Urothelium cell line (cell line): ENCODE results near the gene ST7.

Experiments
- DNase-seq: peaks from one replicate; pipeline ENCODE4 v3.0.0; 2011; ENCODE audit warnings: low spot score, mixed read lengths
- FAIRE-seq: peaks from 2 replicates; lab custom pipeline; 2011; peaks lifted over from hg19 to GRCh38; lab: Jason Lieb, UNC

Gene ST7

DNA sequence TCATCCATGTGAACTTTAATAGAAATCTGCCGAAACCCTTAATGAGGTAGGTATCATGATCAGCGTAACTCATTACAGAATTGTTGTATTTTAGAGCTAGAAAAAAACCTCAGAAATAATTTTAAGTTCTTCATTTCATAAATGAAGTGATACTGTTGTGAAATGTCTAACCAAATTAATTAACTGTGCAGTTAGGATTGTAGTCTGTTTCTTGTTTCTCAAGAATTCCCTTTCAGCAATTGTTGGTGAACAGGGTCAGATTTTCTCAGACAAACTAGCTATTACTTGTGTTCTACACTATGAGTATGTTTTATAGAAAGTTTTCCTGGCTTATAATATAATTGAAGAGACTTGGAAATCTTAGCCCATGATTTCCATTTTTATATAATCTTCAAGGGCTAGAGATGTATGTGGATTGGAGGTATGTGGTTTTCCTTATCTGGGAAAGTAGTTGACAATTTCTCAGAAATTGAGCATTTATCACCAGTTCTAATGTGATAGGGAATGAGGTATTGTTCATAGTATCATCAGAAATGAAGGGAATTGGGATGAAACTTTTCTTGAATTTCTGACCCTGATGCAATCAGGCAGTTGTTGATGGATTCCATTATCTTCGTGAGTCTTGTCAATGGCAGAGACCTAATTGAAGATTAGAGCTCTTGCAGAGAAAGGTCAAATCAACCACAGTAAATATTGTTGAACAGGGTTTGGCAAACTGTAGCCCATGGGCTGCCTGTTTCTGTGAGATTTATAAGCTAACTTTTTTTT, 55.0 kb downstream of the ST7 start:
- no peak for DNase-seq
- FAIRE-seq, result no peak

GRCh38 chr7:117008886-117009531, 55.7 kb downstream of the ST7 start:
- DNase-seq, result peak; percentile 13
- no peak for FAIRE-seq

GRCh38 chr7:117009705-117010361, 56.5 kb downstream of the ST7 start:
- no peak for FAIRE-seq
- no peak for DNase-seq

DNA sequence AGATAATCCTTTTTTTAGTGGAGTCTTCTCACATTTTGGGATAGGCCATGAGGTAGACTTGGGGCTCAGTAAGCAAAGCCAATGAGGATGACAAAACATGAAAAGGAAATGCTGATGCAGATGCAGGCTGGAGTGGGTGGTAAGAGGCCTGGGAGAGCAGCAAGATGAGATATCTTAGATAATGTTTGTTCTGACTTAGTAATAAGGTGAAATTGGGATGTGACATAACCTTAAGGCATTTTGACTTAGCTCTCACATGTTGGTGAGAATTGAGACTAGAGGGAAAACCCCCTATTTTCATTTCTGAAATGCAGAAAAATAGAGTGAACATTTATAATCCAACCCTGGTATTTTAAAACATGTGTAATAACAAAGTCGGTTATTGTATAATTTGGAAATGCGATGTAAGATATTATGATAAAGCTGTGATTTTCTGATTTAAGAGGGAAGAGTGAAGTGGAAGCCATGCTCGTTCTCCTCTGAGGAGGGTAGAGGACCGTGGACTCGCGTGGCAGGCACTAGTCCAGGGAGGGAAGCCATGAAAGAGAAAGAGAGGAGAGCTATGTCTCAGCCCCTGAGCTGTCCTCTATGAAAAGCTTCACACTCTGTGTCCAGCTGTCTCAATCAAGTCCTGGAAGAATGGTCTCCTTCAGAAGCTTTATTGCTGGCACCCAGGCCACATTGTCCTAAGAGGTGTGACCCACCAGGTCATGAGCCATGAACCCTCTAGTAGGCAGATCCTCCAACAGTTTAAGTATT, 57.3 kb downstream of the ST7 start:
- FAIRE-seq, result no peak

DNA sequence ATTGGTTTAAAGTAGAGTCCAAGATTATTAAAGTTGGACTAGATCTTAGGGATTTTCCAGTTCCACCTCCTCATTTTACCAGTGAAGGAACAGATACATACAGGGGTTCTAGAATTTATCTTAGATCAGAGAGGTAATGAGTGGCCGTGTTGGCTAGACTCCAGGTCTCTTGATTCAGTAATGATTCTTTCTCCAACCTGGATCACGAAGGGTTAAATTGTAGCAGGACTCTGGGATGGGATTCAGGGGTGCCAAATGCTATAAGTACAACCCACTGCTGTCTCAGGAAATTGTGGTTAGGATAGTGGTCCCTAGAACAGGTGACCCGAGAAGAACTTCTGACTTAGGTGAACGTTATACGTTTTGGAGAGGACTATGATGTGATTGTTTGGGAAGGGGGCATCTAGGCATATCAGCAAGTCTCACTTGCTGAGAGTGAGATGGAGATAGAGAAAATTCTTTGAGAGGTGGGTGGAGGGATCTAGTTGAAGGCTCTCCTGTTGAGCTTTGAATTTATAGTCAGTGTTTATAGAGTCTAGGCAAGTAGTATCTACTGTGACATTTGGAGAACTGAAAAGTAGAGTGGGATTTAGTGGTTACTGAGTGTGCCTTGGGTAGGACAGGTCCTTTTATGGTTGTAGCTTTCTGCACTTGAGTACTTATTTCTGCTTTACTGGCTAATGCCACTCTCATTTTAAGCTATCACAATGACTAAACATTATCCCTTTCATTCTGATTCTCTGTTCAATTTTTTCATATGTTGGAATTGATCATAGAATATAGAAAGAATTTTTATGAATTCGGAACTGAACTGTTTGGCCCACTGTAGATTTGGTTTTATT, 58.3 kb downstream of the ST7 start:
- FAIRE-seq (no peak), DNase-seq (no peak)

More for the DNA sequence above, 57.3 kb downstream of the ST7 start:
- no peak for DNase-seq

GRCh38 chr7:117012284-117012683, 59.0 kb downstream of the ST7 start:
- DNase-seq (no peak), FAIRE-seq (no peak)

DNA sequence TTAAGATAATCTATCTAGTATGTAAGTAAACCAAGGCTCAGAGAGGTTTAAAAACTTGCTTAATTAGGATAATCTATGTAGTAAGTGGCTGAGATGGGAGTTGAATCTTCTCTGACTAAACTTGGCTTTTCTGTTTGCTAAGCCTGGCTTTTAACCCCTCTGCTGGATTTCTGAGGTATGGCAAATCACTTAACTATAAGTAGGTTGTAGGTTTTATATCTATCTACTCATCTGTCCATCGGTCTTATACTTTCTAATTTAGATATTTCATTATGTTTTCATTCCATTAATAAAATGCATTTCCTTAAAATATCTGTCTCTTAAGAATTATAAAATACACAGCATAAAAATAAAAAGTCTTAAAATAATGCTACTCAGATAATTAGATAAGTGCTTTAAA, 59.4 kb downstream of the ST7 start:
- no peak for FAIRE-seq
- DNase-seq, result no peak

DNA sequence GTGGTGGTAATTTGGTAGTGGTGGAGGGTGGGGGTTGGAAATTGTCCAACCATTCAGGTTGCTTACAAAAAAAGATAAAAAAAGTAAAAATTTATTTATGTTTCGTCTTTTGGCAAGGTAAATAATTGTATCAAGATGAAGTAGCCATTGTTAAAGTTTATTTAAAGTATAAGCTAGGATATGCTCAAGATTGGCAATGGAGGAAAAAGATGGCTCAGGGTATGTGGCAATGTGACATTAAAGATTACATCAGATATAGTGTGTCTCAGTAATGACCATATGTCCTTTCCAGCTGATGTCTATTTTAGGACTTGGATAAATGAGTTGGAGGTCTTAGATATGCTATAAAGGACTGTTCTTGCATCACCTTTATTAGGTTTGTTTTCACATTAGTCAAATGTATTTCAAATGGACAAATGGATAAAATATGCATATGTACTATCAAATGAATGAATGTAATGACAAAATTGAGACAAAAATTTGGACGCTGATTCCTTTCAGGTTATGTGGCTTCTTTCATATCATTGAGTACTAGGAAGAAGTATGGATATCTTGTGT, 60.9 kb downstream of the ST7 start:
- DNase-seq (no peak), FAIRE-seq (no peak)

DNA sequence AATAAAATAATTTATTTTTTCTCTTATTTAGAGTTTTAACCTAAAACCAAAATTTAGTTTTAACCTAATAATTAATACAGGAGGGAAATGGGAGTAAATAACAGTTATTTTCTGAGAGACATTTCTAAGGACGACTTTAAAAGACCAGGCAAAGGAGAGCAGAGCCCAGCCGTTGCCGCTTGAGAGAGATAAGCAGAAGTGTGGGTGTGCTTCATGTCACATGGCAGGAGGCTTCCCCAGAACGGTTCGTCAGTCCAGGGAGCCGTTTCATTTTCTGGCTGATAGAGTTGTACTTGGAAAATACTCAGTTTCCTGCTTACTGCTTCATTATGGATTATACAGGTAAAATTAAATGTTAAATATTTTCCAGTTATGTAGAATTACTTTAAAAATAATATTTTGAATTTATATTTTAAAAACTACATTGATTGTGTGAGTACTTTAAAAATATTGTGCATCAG, 61.4 kb downstream of the ST7 start:
- FAIRE-seq (no peak), DNase-seq (no peak)

DNA sequence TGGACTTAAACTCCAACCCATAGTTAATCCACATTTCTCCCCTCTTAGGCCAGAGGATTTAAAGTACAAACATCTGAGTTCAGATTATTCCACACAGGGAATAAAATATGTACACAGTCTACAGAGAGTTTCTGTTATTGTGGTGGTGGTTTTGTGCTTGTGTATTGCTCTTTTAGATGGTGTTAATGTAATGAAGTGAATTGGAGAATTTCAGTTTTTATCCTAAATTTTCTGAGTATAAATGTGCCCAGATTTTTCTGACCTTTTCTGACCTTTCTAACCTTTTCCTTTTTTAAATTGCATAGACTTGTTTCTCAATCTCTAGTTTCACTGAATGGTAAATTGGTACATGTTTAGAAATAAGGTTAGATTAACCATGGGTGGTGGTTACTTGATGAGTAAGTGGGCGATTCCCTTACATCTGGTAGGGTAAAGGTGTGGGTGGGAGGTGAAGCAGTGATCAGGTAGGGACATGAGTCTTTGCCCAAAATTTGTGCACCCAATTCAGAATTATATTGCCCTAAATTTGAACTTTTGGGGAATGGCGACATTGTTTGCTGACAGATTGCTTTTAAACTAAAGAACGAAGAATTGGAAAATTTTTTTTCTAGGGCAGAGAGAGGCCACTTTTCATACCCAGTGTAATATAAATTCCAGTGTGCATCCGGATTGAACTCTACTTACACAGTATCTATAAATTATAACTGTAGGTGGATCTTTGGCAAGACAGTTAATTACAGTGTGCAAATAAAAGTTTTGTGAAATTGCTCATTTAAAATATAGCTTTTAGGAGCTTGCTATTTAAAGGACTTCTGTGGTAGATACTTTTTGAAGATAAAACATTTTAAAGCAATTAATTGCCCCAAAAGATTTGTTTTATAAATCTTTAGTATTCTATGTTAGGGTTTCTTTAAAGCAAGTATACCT, 62.2 kb downstream of the ST7 start:
- DNase-seq (no peak), FAIRE-seq (no peak)

GRCh38 chr7:117017017-117017451, 63.7 kb downstream of the ST7 start:
- DNase-seq (no peak), FAIRE-seq (no peak)

- DNase-seq, result no peak
- FAIRE-seq, result no peak
These were observed 64.5 kb downstream of the ST7 start for GRCh38 chr7:117017702-117018266.

DNA sequence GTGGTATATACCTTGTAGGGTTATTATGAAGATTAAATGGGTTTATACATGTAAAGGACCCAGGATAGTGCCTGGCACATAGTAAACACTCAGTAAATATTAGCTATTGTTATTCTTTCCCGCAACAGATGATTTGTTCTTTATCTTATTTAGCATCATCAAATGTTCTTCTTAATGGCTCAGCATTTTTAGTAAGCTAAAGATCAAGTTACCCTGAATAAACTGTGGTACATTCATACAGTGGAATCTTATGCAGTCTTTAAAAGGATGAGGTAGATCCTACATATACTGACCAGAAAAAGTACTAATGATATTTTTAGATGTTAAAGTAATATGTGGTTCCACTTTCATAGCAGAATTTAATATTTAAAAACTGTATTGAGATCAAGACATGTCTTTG, 65.4 kb downstream of the ST7 start:
- DNase-seq (no peak), FAIRE-seq (no peak)

DNA sequence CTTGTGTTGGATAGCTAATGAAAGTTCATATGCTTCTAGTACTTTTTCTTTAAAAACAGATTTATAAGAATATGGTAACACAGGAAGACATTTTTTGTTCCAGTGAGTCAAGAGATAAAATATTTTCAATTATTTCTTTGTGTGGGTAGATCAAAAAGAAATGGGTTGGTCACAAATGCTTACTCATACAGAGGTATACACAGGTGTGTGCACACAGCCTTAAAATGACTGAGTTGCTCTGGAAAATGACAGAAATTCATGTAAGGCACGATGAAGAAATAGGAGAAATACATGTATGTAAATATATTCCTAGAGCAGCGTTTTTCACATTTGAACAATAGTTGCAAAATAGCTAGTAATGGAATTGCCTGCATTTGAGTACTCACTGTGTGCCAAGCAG, 66.0 kb downstream of the ST7 start:
- FAIRE-seq, result no peak
- DNase-seq, result no peak

GRCh38 chr7:117019786-117020590, 66.7 kb downstream of the ST7 start:
- no peak for DNase-seq
- FAIRE-seq, result no peak

DNA sequence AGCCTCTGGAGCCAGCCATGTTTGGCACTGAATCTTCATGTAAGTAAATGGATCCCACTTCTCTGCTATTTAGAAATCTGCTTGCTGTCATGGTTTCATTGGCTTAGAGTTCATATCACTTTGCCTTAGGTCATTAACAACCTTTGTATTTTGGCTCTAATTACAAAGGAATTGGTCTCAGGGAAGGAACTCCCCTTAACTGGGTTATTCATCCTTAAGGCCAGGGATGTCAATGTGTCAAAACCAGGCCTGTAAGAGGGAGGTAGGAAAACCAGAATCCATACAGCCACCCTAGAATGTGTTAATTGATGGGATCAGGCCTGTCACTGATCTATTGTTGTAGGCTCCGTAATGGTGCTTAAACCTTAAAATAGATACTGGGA, 67.3 kb downstream of the ST7 start:
- FAIRE-seq (no peak), DNase-seq (no peak)

GRCh38 chr7:117021366-117021765, 68.1 kb downstream of the ST7 start:
- no peak for FAIRE-seq
- DNase-seq, result no peak

DNA sequence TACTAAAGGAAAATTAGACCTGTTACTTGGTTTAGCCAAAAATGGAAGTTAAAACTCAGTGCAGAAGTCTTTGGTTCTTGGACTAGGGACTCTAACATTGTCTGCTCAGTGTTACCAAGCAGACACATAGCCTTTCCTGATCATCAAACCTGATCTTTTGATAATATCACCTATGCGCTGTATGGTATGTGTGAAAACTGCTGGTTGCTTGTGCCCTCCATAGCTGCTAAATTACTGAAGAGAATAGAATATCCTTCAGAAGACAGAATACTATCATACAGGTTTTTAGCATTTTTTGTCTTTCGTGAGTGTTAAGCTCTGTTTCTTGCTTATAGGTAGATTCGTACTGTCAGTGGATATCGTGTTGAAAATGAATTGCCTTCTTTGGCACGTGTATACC, 68.7 kb downstream of the ST7 start:
- no peak for DNase-seq
- no peak for FAIRE-seq
